ENCODE results near the gene RND3. TPM values are rescaled to one million over a fixed set of nuclear protein-coding genes. Genes with fewer than 3 reads are reported as not detected.

The RND3 gene
- total RNA-seq, 2 donors from 2014 or later: 67.5 to 100 TPM

DNA sequence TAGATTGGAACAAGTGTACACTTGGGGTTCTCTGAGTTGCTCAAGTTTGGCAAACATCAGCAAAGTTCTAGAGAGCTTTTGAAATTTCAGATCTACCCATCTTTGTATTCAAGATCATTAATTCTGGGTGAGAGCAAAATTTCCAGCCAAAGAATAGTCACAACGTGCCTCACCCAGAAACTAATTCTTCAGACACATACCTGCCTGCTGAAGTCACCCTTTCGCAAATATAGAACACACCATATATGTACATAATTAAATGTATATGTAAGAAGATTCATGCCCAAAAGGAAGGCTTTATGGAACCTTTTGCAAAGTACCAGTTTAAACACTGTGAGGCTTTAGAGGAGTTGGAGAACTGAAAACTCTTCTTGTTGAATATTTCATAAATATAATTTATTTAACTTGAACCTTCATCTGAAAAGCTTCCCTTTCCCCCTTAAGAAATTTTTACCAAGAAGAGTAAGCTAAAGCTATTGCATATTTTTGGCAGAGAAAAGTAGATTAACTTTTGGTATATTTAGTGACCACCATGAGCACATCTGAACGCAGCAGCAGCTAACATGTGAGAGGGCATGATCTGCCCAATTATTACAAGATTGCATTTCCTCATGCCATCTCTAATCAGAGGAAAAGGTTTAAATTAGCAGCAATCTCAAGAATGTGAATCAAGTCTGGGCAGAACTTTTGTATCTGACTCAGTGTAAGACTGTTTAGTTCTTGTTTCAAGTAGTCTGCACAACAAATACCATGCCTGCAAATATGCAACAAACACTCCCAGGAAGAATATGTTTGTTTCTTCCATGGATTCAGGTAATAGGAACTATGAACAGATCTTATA, 8.2 kb downstream of the RND3 start:
- no peak for DNase-seq (ENCODE audit: low spot score)
- intact Hi-C loops (cut with DNase I): no loop called here

DNA sequence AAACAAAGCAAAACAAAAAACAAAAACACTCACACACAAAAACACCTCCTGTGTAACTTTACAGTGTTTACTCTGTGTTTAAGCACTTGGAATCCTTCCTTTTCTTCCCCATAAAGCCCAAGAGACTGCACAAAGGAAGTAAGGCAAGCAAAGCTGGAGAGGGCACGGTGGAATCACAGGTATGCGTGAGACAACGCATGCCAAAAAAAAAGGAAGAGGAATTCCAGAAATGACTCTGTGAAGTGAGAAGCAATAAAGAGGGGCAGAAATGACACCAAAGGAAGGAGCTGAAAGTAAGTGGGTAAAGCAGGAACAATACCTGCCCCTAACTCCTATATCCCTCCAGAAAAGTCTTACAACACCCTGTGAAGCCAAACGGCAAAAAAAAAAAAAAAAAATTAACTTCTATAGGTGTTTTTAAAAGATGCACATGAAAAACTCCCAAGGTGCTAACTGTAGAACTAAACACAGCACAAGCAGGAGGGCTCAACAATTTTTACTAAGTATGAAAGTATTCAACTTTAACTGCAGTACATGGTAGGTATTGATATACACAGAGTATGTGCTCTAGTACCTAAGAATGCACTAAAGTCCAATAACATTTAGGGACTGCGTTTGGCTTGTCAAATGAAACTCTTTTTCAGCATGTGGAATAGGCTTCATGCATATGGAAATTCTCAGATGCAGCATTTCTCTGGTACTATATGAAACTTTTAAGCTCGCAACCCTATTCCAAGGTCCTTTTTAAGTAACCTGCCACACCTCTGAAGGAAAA, 9.1 kb downstream of the RND3 start:
- intact Hi-C loops (cut with DNase I): no loop called here
- DNase-seq (ENCODE audit: low spot score): no peak

DNA sequence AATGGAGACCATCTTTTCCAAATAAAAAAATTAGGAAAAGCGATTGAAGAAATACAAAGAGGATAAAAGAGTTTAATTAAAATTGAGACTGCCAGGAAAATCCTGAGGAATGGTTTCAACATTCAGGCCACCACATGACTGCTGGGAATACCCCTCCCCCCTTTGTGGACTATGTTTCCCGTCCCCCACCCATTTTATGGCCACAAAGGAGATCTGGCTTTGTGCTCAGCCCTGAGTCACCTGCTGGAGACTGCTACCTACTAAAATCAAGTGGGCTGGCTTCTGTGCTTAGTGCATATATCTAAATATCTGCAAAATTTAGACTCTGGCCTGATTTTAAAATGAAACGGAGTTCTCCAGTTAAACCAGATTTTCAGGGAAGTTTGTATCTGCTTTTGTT, 10.1 kb downstream of the RND3 start:
- no peak for DNase-seq (ENCODE audit: low spot score)
- intact Hi-C loops (cut with DNase I): no loop called here

DNA sequence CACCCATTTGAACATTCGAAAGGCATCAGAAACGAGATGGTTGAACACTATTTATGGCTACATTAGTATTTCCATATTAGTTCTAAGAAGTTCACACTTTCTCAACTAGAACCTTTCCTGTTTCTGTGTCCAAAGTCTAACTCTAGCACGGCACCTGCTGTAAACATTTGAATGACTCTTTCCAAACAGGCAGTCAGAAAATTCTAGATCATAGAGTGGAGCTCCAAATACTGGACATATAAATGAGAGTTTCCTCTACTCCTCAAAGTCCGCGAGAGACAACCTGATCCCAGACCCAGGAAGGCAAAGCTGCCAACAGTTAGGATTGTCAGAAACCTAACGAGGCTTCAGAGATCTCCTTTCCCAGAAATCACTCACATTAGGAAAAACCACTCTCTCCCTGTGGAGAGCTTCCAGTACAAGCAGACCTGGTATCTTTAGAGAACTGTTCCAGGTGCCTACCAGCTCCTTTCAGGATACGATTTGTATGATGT, 10.6 kb downstream of the RND3 start:
- intact Hi-C loops (cut with DNase I): no loop called here
- no peak for DNase-seq (ENCODE audit: low spot score)

DNA sequence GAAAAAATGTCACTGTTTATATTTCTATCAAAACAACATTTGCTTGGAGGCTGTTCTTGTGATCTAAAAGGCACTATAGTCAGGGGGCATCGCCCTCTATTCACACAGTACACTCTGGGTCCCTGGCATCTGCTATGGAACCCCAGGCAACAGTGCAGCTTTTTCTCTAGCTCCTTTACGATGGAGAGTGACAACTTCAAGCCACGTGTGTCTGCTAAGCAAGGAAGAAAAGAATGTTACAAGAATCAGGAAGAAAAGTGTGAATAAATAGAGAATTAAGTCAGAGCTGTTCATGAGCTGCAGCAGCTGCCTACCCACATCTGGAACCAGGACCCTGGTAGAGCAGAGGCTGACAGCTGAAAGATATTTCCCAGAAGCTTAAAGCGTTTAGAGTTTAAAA, 11.2 kb downstream of the RND3 start:
- DNase-seq (ENCODE audit: low spot score): no peak
- intact Hi-C loops (cut with DNase I): no loop called here

DNA sequence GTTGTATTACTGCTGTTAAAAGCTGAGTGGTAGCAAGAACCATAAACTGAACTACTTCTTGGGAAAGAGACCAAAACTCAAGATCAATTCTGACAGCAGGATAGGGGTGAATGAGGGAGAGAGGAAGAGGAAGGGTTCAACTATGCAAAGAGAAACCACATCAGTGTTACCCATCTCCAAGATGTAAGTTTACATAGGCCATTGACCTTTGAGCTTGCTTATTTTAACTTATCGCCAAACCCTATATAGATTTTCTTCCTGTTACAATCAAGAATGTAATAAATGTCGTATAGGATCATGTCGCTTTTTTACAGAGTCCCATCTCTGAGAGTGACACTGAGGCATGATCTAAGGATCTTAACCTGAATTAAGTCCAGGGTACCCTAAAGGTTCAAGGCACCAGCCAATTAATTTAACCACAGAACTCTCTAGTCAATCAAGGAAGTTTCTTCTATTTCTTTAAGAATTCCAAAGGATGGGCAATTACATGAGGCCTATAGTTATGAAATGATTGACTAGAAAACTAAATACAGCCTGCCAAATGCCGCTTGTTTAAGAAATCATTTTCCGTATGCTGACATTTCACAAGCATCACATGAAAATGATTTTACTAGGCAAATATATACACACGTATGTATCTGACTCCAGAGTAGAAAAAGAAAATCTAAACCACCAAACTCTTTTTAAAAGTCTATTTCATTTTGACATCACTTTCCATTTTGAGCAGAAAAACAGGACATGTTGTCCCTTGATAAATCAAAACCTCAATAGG, 11.8 kb downstream of the RND3 start:
- DNase-seq (ENCODE audit: low spot score): no peak
- intact Hi-C loops (cut with DNase I): no loop called here

DNA sequence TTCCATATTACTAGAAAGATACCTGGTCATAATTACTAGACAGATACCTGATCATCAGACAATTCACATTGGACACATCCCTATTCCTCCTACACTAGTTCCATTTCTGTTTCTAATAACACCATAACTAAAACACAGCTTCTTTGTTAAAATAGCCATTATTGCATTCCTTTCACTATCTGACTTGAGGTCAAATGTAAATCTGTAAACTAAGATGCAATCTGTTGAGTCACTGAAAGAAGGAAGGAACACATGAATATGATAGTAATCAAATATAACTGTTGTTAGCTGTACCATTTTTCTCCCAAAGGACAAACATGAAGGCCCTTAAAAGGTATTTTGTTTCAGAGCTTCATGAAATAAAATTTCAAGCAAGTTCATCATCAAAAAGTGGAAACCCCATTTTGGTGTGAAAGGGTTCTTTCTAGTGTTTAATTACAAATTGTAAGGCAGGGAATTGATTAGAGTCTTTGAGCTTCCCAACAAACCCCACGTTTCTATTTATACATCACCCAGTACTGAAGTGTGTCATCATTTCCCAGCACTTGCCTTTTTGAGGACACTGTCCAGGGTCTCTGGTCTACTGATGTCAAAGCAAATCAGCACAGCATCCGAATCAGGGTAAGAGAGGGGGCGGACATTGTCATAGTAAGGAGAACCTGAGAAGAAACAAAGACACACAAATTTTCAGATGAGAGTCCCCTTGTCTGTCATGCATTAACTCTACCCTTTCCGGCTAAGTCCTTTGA, 13.0 kb downstream of the RND3 start:
- no peak for DNase-seq (ENCODE audit: low spot score)
- intact Hi-C loops (cut with DNase I): no loop called here

DNA sequence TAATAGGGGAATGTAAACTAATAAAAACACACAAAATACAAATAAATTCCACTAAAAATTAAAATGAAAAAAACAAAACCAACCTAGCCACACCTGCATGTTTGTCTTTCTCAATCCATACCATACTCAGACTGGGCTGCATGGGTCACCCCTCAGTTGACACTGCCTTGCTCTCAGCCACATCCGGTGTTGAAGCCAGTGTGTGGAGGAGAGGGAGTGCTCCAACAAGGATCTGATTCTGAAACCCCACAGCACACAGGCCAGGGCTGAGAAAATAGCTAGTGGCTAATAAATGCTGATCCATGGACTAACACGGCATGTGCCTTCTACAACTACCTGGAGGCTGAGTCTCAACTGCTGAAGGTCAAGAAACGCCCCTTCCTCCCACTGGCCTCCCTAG, 13.7 kb downstream of the RND3 start:
- intact Hi-C loops (cut with DNase I): no loop called here
- no peak for DNase-seq (ENCODE audit: low spot score)

DNA sequence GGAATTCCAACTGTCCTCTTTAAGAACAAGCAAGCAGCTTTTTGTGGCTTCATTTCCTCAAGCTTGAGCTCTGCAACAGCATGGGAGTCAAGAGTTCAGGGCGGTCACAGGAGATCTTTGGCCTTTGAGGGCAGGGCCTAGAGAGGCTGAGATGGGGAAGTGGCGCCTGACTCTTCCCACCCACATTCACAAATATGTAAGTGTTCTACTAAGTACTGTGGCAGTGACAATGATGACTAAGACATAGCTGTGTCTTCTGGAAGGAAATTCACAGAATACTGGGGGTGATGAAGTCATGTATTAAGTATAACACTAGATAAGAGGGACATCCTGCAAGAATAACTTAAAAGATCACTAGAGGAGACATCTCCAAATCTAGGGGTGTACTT, 15.0 kb downstream of the RND3 start:
- peak; percentile 89 for DNase-seq (ENCODE audit: low spot score)
- intact Hi-C loops (cut with DNase I): no loop called here

DNA sequence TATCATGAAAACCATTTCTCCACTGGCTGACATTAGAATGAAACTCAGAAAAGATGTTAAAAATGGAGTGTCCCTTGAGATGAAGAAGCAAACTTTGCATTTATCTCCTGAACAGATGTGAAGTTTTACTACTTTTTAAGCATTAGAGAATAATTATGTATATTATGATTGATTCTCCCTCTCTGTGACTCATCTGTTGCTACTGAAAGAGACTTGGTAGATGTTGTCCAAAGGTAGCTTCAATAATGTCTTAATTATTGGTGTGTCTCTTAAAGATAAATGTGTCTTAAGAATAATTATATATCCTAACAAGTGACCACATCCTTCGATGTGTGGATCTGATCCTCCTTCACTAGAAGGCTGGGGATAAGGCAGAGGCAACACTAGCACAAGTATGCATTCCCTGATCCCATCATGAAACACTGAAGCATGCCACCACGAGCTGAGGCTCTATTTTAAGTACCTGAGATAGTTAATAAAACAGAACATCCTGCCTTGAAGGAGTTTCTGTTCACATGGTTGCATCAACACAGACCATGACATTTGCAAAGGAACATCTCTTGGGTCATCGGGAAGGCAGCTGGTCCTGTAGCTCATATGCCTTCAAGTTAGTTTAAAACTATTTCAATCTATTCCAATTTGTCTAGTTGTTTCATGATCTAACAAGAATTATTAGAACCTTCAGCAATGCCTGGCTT, 15.5 kb downstream of the RND3 start:
- intact Hi-C loops (cut with DNase I): no loop called here
- DNase-seq (ENCODE audit: low spot score): no peak

DNA sequence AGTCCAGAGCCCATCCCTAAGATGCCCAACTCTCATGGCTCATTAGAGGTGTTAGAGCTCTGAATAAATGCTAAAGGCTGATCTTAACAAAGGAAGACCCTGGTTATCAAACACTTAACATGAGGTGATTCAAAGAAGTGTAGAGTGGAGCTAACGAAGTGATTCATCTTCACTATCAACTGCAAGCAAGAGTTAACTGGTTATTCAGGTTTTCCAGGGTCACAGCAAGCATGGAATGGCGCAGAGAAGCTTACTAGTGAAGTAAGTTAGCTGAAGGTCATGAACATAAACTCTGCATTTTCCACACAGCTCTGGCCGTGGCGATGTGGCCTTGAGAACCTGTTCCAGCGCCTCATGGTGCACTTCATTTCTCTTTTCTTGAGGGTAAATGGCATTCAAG, 17.0 kb downstream of the RND3 start:
- DNase-seq (ENCODE audit: low spot score): no peak
- intact Hi-C loops (cut with DNase I): no loop called here

DNA sequence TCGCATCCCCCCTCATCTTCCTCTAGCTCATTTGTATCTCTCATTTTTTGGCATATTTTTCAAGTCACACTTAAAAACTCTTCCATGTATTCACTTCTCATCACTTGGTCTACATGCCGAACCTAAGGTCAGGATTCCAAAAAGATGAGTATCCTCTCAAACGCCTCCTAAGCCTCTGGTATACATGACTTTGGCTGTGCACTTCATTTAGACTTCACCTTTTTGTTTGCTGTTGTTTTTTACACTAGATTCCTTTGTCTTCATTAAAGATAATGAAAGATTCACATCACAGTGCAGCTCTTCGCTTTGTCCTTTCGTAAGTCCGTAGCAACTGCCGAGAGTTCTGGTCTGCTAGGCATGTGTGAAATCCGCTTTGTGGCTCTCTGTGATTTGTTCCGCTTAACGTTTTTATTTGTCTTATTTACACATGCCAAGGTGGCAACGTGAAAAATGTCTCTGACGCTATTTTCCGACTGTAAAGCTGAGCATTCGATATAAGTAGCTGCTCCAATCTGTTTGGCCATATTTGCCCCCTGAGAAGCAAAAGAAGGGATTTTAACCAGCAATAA, 17.7 kb downstream of the RND3 start:
- intact Hi-C loops (cut with DNase I): loop anchor here in 1 of 2 donors (2.0 kb wide), 1 partner anchor 45 kb away; no protein-coding TSS in a partner anchor
- DNase-seq (ENCODE audit: low spot score): no peak

DNA sequence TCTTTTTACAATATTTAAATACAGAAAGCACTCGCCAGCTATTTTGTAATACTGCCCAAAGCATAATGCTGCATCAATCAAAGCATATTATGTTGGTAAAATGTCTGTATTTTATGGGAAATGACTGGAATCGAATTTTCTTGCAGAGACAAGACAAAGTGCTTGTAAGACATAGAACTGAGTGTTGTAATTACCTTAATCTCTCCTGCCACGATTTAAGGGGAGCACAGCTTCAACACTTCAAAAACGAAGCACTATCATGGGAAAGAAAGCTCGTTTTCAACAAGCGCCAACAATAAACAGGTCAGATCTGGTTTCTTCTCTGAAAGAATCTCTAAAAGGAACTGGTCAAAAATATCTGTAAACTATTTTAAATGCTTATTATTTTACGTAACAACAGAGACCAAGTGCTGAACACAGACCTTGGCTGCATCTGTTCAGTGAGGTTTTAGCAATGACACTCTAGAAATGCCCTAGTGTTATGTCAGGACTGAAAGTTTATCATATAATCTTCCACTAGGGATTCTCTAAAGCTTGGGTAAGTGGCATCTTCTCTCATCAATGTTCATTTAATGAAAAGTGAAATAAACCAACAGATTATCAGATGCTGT, 19.0 kb downstream of the RND3 start:
- intact Hi-C loops (cut with DNase I): loop anchor here in 1 of 2 donors (2.0 kb wide), 1 partner anchor 46 kb away; no protein-coding TSS in a partner anchor
- DNase-seq (ENCODE audit: low spot score): no peak

DNA sequence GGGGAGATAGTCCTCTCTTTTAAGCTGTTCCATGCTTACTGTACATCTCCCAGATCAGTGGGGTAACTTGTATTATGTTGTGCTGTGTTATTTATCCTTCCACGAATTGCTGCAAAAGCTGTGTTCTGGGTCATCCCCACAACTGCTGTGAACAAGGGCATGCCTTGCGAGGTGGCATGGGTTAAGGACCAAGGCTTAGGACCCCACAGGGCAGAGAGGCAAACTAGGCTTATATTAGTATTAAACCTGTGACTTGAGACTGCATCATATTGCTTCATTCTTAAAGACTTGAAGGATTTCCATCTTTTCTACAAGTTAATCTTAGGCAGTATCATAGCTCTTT, 19.9 kb downstream of the RND3 start:
- intact Hi-C loops (cut with DNase I): no loop called here
- DNase-seq (ENCODE audit: low spot score): no peak

DNA sequence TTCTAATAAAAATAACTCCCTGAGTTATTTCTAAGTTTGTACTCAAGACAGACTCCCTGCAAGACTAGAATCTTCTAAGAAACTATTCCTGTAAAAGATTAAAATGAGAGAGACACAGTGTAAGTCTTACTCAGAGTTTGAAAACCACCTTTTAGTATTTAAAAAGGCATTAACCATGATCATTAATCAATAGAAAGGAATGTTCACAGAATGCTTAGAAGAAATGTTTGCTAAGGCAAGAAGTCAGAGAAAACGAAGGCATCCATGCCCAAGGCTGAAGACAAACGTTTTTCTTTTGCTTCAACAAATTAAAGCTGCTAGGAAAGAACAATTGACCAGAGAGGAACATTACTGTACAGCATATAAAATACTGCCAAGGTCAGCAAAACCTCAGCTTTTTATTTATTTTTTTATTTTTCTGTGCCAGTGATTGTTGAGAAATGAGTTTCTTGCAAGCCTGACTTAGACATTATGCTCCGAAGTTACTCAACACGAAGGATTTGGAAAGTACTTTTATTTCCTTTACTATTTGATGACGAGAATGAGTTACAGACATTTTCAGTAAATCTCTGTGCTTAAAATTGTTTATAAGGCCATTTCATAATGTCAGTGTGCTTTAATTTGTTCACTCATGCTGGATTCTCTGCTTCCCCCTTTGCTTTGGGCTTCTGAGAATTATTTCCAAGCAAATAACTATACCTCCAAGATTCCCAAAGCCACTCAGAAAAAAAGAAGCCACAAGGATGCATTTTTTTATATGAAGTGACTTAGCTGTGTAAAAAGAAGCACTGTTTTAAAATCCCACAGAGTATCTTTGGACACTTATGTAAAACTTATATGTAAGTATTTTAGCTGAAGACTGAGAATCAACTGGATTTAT, 20.5 kb downstream of the RND3 start:
- intact Hi-C loops (cut with DNase I): no loop called here
- DNase-seq (ENCODE audit: low spot score): no peak

DNA sequence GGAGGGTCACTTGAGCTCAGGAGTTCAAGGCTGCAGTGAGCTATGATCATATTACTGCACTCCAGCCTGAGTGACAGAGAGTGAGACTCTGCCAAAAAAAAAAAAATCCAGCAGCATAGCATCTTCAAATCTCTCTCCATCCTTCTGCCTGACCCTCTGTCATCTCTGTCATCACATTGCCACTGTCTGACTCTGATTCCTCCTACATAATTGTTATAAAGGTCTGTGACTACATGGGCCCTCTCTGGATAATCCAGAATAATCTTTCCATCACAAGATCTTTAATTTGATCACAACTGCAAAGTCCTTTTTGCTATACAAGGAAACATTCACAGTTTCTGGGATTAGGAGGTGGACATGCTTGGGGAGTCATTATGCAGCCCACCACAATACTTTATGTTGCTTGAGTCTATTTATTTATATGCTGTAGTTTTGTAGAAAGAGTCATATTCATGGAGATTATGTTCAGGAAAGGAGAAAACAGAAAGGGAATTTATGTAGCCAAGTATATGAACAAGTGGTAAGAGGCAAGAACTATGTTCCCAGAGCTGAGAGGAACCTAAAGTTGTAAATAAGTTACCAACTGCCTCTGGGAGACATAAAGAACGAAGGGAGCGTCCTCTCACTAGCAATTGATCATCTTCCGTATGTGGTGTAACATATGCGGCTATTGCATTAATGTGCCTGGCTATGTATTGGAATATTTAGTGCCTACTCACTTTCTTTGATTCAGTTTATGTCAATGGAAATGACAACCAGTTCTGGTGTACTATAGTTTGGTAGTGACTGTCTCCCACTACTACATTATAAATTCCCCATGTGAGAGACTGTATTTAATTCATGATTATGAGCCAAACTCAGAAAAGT, 21.5 kb downstream of the RND3 start:
- intact Hi-C loops (cut with DNase I): no loop called here
- DNase-seq (ENCODE audit: low spot score): no peak
